Activated CD4-positive, alpha-beta T cell treated with anti-CD3 and anti-CD28 coated beads, Interleukin-2, amount 10 ng/mL, durations not matched to agents 24 days and 14 days (primary cell): Measurements from ENCODE around the gene PRSS16. TPM values are rescaled to one million over a fixed set of nuclear protein-coding genes. Genes with fewer than 3 reads are reported as not detected.

Source experiments
- DNase-seq: peaks from one replicate; pipeline ENCODE4 v3.0.0; 2022
- H3K27ac Mint-ChIP-seq: one replicate; pipeline ENCODE4 v1.8.0; 2022; ENCODE audit warnings: mild to moderate bottlenecking, mixed read lengths
- H3K27me3 Mint-ChIP-seq: one replicate; pipeline ENCODE4 v1.8.0; 2022; ENCODE audit warnings: mixed read lengths
- H3K36me3 Mint-ChIP-seq: one replicate; pipeline ENCODE4 v1.8.0; 2022; ENCODE audit warnings: low read depth, mild to moderate bottlenecking, mixed read lengths
- H3K4me1 Mint-ChIP-seq: one replicate; pipeline ENCODE4 v1.8.0; 2021; ENCODE audit warnings: mixed read lengths
- H3K4me3 Mint-ChIP-seq: one replicate; pipeline ENCODE4 v1.8.0; 2022; ENCODE audit warnings: mild to moderate bottlenecking, moderate library complexity, mixed read lengths
- H3K9me3 Mint-ChIP-seq: one replicate; pipeline ENCODE4 v1.8.0; 2021; ENCODE audit warnings: mixed read lengths
- intact Hi-C: fragments of 100-400 bp; cut with micrococcal nuclease; formaldehyde crosslinking; loops from one replicate; pipeline ENCODE4 v1.15.1; 2023
- total RNA-seq: library from RNA; stranded (reverse); gene quantifications from 2 replicates; pipeline ENCODE4 v1.2.3, GENCODE V29; 2022

The PRSS16 gene
- total RNA-seq, 1 donor from 2014 or later = not detected

- no peak overlapping the region for H3K27ac Mint-ChIP-seq
- intact Hi-C loops = loop anchor here (5.0 to 10.0 kb wide), 3 partner anchors 44 to 1533 kb away; no protein-coding TSS in a partner anchor
- H3K4me3 Mint-ChIP-seq = no peak overlapping the region
- H3K27me3 Mint-ChIP-seq = peaks cover 68% of the 10 kb centered on the region
- H3K9me3 Mint-ChIP-seq = peaks cover 56% of the 10 kb centered on the region
- no peak for DNase-seq
- peaks cover 11% of the 10 kb centered on the region for H3K4me1 Mint-ChIP-seq
- peaks cover 15% of the 10 kb centered on the region for H3K36me3 Mint-ChIP-seq
These were observed 34.1 kb downstream of the PRSS16 start for GRCh38 chr6:27281569-27281968.

- Mint-ChIP-seq H3K4me3 (no peak overlapping the region), H3K9me3 (peaks cover 61% of the 10 kb centered on the region), H3K4me1 (peaks cover 11% of the 10 kb centered on the region), H3K27ac (peak overlapping the region; percentile 59), H3K36me3 (peaks cover 17% of the 10 kb centered on the region), H3K27me3 (peaks cover 74% of the 10 kb centered on the region)
- DNase-seq = peak; percentile 60
- intact Hi-C loops = loop anchor here (5.0 to 10.0 kb wide), 3 partner anchors 46 to 1532 kb away; no protein-coding TSS in a partner anchor
These were observed 35.8 kb downstream of the PRSS16 start for GRCh38 chr6:27283279-27283678.

GRCh38 chr6:27286141-27286540 is 38.6 kb downstream of the PRSS16 start:
- DNase-seq = no peak
- Mint-ChIP-seq H3K27ac (no peak overlapping the region), H3K4me3 (no peak overlapping the region), H3K4me1 (peaks cover 6% of the 10 kb centered on the region), H3K9me3 (peaks cover 66% of the 10 kb centered on the region), H3K27me3 (peaks cover 83% of the 10 kb centered on the region), H3K36me3 (peaks cover 18% of the 10 kb centered on the region)
- intact Hi-C loops = loop anchor here (10.0 kb wide), 1 partner anchor 1529 kb away; no protein-coding TSS in a partner anchor

GRCh38 chr6:27287751-27288135 is 40.2 kb downstream of the PRSS16 start:
- intact Hi-C loops = loop anchor here (10.0 kb wide), 1 partner anchor 1527 kb away; no protein-coding TSS in a partner anchor
- Mint-ChIP-seq H3K36me3 (peaks cover 21% of the 10 kb centered on the region), H3K9me3 (peaks cover 64% of the 10 kb centered on the region), H3K4me3 (no peak overlapping the region), H3K27ac (no peak overlapping the region), H3K27me3 (peaks cover 87% of the 10 kb centered on the region), H3K4me1 (peaks cover 6% of the 10 kb centered on the region)
- DNase-seq = no peak

GRCh38 chr6:27288136-27289044 is 40.9 kb downstream of the PRSS16 start:
- no peak for DNase-seq
- H3K27ac Mint-ChIP-seq = no peak overlapping the region
- H3K9me3 Mint-ChIP-seq = peaks cover 58% of the 10 kb centered on the region
- no peak overlapping the region for H3K4me3 Mint-ChIP-seq
- peaks cover 83% of the 10 kb centered on the region for H3K27me3 Mint-ChIP-seq
- H3K36me3 Mint-ChIP-seq = peaks cover 19% of the 10 kb centered on the region
- intact Hi-C loops = loop anchor here (10.0 kb wide), 1 partner anchor 1526 kb away; no protein-coding TSS in a partner anchor
- H3K4me1 Mint-ChIP-seq = peaks cover 3% of the 10 kb centered on the region

GRCh38 chr6:27290065-27290849 is 42.8 kb downstream of the PRSS16 start:
- intact Hi-C loops = loop anchor here (2.0 to 5.0 kb wide), 2 partner anchors 312 to 1485 kb away; no protein-coding TSS in a partner anchor
- Mint-ChIP-seq H3K4me3 (no peak overlapping the region), H3K27ac (no peak overlapping the region), H3K36me3 (peaks cover 15% of the 10 kb centered on the region), H3K9me3 (peaks cover 50% of the 10 kb centered on the region), H3K4me1 (no peaks in the 10 kb centered on the region), H3K27me3 (peaks cover 78% of the 10 kb centered on the region)
- no peak for DNase-seq

- no peak for DNase-seq
- Mint-ChIP-seq H3K27ac (no peak overlapping the region), H3K4me3 (no peak overlapping the region), H3K36me3 (peaks cover 15% of the 10 kb centered on the region), H3K4me1 (no peaks in the 10 kb centered on the region), H3K9me3 (peaks cover 50% of the 10 kb centered on the region), H3K27me3 (peaks cover 78% of the 10 kb centered on the region)
- intact Hi-C loops = loop anchor here (2.0 to 5.0 kb wide), 2 partner anchors 311 to 1484 kb away; no protein-coding TSS in a partner anchor
These were observed 43.3 kb downstream of the PRSS16 start for GRCh38 chr6:27290850-27291208.

- Mint-ChIP-seq H3K4me1 (peaks cover 1% of the 10 kb centered on the region), H3K9me3 (peaks cover 43% of the 10 kb centered on the region)
- intact Hi-C loops = loop anchor here (2.0 to 5.0 kb wide), 2 partner anchors 309 to 1443 kb away; no protein-coding TSS in a partner anchor
These were observed 46.1 kb downstream of the PRSS16 start for GRCh38 chr6:27293436-27294098.

GRCh38 chr6:27294409-27294808 is 46.9 kb downstream of the PRSS16 start:
- intact Hi-C loops = loop anchor here (2.0 to 5.0 kb wide), 2 partner anchors 308 to 1442 kb away; no protein-coding TSS in a partner anchor
- H3K9me3 Mint-ChIP-seq = peaks cover 41% of the 10 kb centered on the region
- H3K36me3 Mint-ChIP-seq = peaks cover 10% of the 10 kb centered on the region
- DNase-seq = no peak
- H3K27ac Mint-ChIP-seq = no peak overlapping the region
- peaks cover 1% of the 10 kb centered on the region for H3K4me1 Mint-ChIP-seq
- H3K27me3 Mint-ChIP-seq = peaks cover 63% of the 10 kb centered on the region
- H3K4me3 Mint-ChIP-seq = no peak overlapping the region

More at GRCh38 chr6:27293436-27294098, 46.1 kb downstream of the PRSS16 start:
- H3K36me3 Mint-ChIP-seq = peaks cover 10% of the 10 kb centered on the region
- H3K27me3 Mint-ChIP-seq = peaks cover 70% of the 10 kb centered on the region
- no peak overlapping the region for H3K4me3 Mint-ChIP-seq
- H3K27ac Mint-ChIP-seq = no peak overlapping the region
- DNase-seq = no peak

GRCh38 chr6:27295301-27296079 is 48.0 kb downstream of the PRSS16 start:
- peaks cover 34% of the 10 kb centered on the region for H3K9me3 Mint-ChIP-seq
- no peak for DNase-seq
- H3K4me3 Mint-ChIP-seq = no peak overlapping the region
- H3K36me3 Mint-ChIP-seq = peaks cover 6% of the 10 kb centered on the region
- H3K27me3 Mint-ChIP-seq = peaks cover 60% of the 10 kb centered on the region
- H3K27ac Mint-ChIP-seq = peak overlapping the region; percentile 36
- H3K4me1 Mint-ChIP-seq = peaks cover 1% of the 10 kb centered on the region
- intact Hi-C loops = loop anchor here (2.0 to 5.0 kb wide), 3 partner anchors 262 to 1441 kb away; no protein-coding TSS in a partner anchor

- Mint-ChIP-seq H3K27me3 (peaks cover 56% of the 10 kb centered on the region), H3K27ac (no peak overlapping the region), H3K36me3 (peaks cover 6% of the 10 kb centered on the region), H3K4me3 (no peak overlapping the region), H3K9me3 (peaks cover 32% of the 10 kb centered on the region), H3K4me1 (peaks cover 1% of the 10 kb centered on the region)
- intact Hi-C loops = loop anchor here (5.0 kb wide), 2 partner anchors 261 to 371 kb away; no protein-coding TSS in a partner anchor
- no peak for DNase-seq
These were observed 48.7 kb downstream of the PRSS16 start for GRCh38 chr6:27296106-27296783.

GRCh38 chr6:27297484-27297856 is 50.0 kb downstream of the PRSS16 start:
- H3K27ac Mint-ChIP-seq = peak overlapping the region; percentile 51
- H3K4me1 Mint-ChIP-seq = peaks cover 1% of the 10 kb centered on the region
- H3K36me3 Mint-ChIP-seq = peaks cover 2% of the 10 kb centered on the region
- intact Hi-C loops = loop anchor here (5.0 kb wide), 2 partner anchors 260 to 370 kb away; no protein-coding TSS in a partner anchor
- H3K4me3 Mint-ChIP-seq = no peak overlapping the region
- no peak for DNase-seq
- peaks cover 53% of the 10 kb centered on the region for H3K27me3 Mint-ChIP-seq
- peaks cover 29% of the 10 kb centered on the region for H3K9me3 Mint-ChIP-seq
